Activated CD4-positive, alpha-beta memory T cell treated with anti-CD3 and anti-CD28 coated beads for 36 hours (primary cell): ENCODE results near the gene ASIP. TPM values are rescaled to one million over a fixed set of nuclear protein-coding genes. Genes with fewer than 3 reads are reported as not detected.
"Not testable (repeated sequence)": the region's sequence is repeated elsewhere in the genome, so short reads cannot be mapped to it uniquely, and the experiment has no call there.

Experiments used
- CTCF ChIA-PET: fragments of 350-600 bp; sonication (Branson Sonifier 250); formaldehyde crosslinking; loops from one replicate; lab custom pipeline; 2021; ENCODE audit warnings: antibody characterized with exemption, inconsistent platforms; lab: Charles Lee
- POLR2A ChIA-PET: fragments of 350-600 bp; sonication (Branson Sonifier 250); formaldehyde crosslinking; loops from one replicate; lab custom pipeline; 2021; ENCODE audit warnings: antibody characterized with exemption; lab: Charles Lee
- DNase-seq: peaks from one replicate; pipeline ENCODE4 v3.0.0-alpha.2; 2020
- H3K27ac Mint-ChIP-seq: one replicate; pipeline ENCODE4 v1.8.0; 2021; ENCODE audit warnings: mixed read lengths
- H3K27me3 Mint-ChIP-seq: one replicate; pipeline ENCODE4 v1.8.0; 2021; ENCODE audit warnings: mixed read lengths
- H3K36me3 Mint-ChIP-seq: one replicate; pipeline ENCODE4 v1.8.0; 2021; ENCODE audit warnings: mixed read lengths
- H3K4me1 Mint-ChIP-seq: one replicate; pipeline ENCODE4 v1.8.0; 2021; ENCODE audit warnings: low read depth, mixed read lengths
- H3K4me3 Mint-ChIP-seq: one replicate; pipeline ENCODE4 v1.8.0; 2021; ENCODE audit warnings: mild to moderate bottlenecking, mixed read lengths
- H3K9me3 Mint-ChIP-seq: one replicate; pipeline ENCODE4 v1.8.0; 2021; ENCODE audit warnings: mixed read lengths
- intact Hi-C: fragments of 100-400 bp; cut with micrococcal nuclease; formaldehyde crosslinking; loops from one replicate; pipeline ENCODE4 v1.15.1; 2023
- total RNA-seq, 2 experiments: library from RNA; stranded (reverse); gene quantifications; one replicate each; pipeline ENCODE4 v1.2.3, GENCODE V29; 2021

Gene ASIP
- total RNA-seq, 2 experiments from 2014 or later = not detected

GRCh38 chr20:34249291-34249690 lies 8.1 kb downstream of the ASIP start:
- intact Hi-C loops = no loop called here
- ChIA-PET CTCF (interaction anchor here (1.2 kb wide), 1 partner anchor 58 kb away, joined by 4 read pairs; no protein-coding TSS in a partner anchor), POLR2A (no interaction called here)
- Mint-ChIP-seq H3K36me3 (no peaks in the 10 kb centered on the region), H3K27ac (no peak overlapping the region), H3K9me3 (no peaks in the 10 kb centered on the region), H3K4me1 (peaks cover 10% of the 10 kb centered on the region), H3K4me3 (no peak overlapping the region), H3K27me3 (no peaks in the 10 kb centered on the region)
- DNase-seq = peak; percentile 21

- peaks cover 10% of the 10 kb centered on the region for H3K4me1 Mint-ChIP-seq
- no peaks in the 10 kb centered on the region for H3K36me3 Mint-ChIP-seq
- ChIA-PET POLR2A (no interaction called here), CTCF (interaction anchor here (1.2 kb wide), 1 partner anchor 59 kb away, joined by 4 read pairs; no protein-coding TSS in a partner anchor)
- no peak for DNase-seq
- intact Hi-C loops = no loop called here
- H3K4me3 Mint-ChIP-seq = no peak overlapping the region
- no peaks in the 10 kb centered on the region for H3K9me3 Mint-ChIP-seq
- no peaks in the 10 kb centered on the region for H3K27me3 Mint-ChIP-seq
- no peak overlapping the region for H3K27ac Mint-ChIP-seq
Observed at GRCh38 chr20:34250005-34250404, 8.8 kb downstream of the ASIP start.

GRCh38 chr20:34251619-34252018 lies 10.4 kb downstream of the ASIP start:
- no peaks in the 10 kb centered on the region for H3K36me3 Mint-ChIP-seq
- H3K4me1 Mint-ChIP-seq = peaks cover 10% of the 10 kb centered on the region
- H3K27me3 Mint-ChIP-seq = no peaks in the 10 kb centered on the region
- no peak for DNase-seq
- H3K27ac Mint-ChIP-seq = no peak overlapping the region
- ChIA-PET POLR2A (no interaction called here), CTCF (no interaction called here)
- intact Hi-C loops = no loop called here
- no peaks in the 10 kb centered on the region for H3K9me3 Mint-ChIP-seq
- no peak overlapping the region for H3K4me3 Mint-ChIP-seq

- DNase-seq, CTCF ChIA-PET, H3K4me3 Mint-ChIP-seq, H3K27ac Mint-ChIP-seq, H3K4me1 Mint-ChIP-seq, H3K36me3 Mint-ChIP-seq, H3K27me3 Mint-ChIP-seq, H3K9me3 Mint-ChIP-seq, intact Hi-C loops, POLR2A ChIA-PET: not testable (repeated sequence)
Observed at GRCh38 chr20:34252431-34253086, 11.3 kb downstream of the ASIP start.

- DNase-seq = no peak
- H3K4me3 Mint-ChIP-seq = no peak overlapping the region
- ChIA-PET POLR2A (no interaction called here), CTCF (interaction anchor here (1.1 to 1.3 kb wide), 4 partner anchors 8 to 64 kb away, joined by 3 to 6 read pairs (median 3); no protein-coding TSS in a partner anchor)
- intact Hi-C loops = no loop called here
- H3K36me3 Mint-ChIP-seq = no peaks in the 10 kb centered on the region
- H3K27ac Mint-ChIP-seq = no peak overlapping the region
- no peaks in the 10 kb centered on the region for H3K4me1 Mint-ChIP-seq
- H3K27me3 Mint-ChIP-seq = no peaks in the 10 kb centered on the region
- H3K9me3 Mint-ChIP-seq = no peaks in the 10 kb centered on the region
Observed at GRCh38 chr20:34254979-34255378, 13.8 kb downstream of the ASIP start.

- no peaks in the 10 kb centered on the region for H3K4me1 Mint-ChIP-seq
- no peak overlapping the region for H3K27ac Mint-ChIP-seq
- H3K9me3 Mint-ChIP-seq = no peaks in the 10 kb centered on the region
- no peak for DNase-seq
- no peak overlapping the region for H3K4me3 Mint-ChIP-seq
- H3K36me3 Mint-ChIP-seq = no peaks in the 10 kb centered on the region
- no peaks in the 10 kb centered on the region for H3K27me3 Mint-ChIP-seq
- CTCF ChIA-PET = interaction anchor here (0.6 to 0.8 kb wide), 2 partner anchors 66 to 342 kb away, joined by 3 read pairs; no protein-coding TSS in a partner anchor
- POLR2A ChIA-PET = no interaction called here
- intact Hi-C loops = no loop called here
Observed at GRCh38 chr20:34256629-34257124, 15.5 kb downstream of the ASIP start.

GRCh38 chr20:34260208-34260942 lies 19.2 kb downstream of the ASIP start:
- no peaks in the 10 kb centered on the region for H3K27me3 Mint-ChIP-seq
- intact Hi-C loops = no loop called here
- CTCF ChIA-PET = no interaction called here

GRCh38 chr20:34262488-34263288 lies 21.5 kb downstream of the ASIP start:
- intact Hi-C loops = no loop called here
- H3K27me3 Mint-ChIP-seq = no peaks in the 10 kb centered on the region

More at GRCh38 chr20:34260208-34260942, 19.2 kb downstream of the ASIP start:
- H3K4me1 Mint-ChIP-seq = no peaks in the 10 kb centered on the region
- H3K4me3 Mint-ChIP-seq = no peak overlapping the region
- DNase-seq = no peak
- H3K27ac Mint-ChIP-seq = no peak overlapping the region
- POLR2A ChIA-PET = no interaction called here
- no peaks in the 10 kb centered on the region for H3K9me3 Mint-ChIP-seq
- H3K36me3 Mint-ChIP-seq = no peaks in the 10 kb centered on the region

GRCh38 chr20:34263468-34263867 lies 22.2 kb downstream of the ASIP start:
- H3K4me3 Mint-ChIP-seq, H3K27me3 Mint-ChIP-seq, H3K27ac Mint-ChIP-seq, CTCF ChIA-PET, H3K9me3 Mint-ChIP-seq, H3K36me3 Mint-ChIP-seq, intact Hi-C loops, H3K4me1 Mint-ChIP-seq, DNase-seq, POLR2A ChIA-PET: not testable (repeated sequence)

More at GRCh38 chr20:34262488-34263288, 21.5 kb downstream of the ASIP start:
- CTCF ChIA-PET = interaction anchor here (1.2 kb wide), 1 partner anchor 50 kb away, joined by 3 read pairs; no protein-coding TSS in a partner anchor
- Mint-ChIP-seq H3K9me3 (no peaks in the 10 kb centered on the region), H3K4me1 (no peaks in the 10 kb centered on the region), H3K4me3 (no peak overlapping the region), H3K36me3 (no peaks in the 10 kb centered on the region), H3K27ac (no peak overlapping the region)
- no peak for DNase-seq
- POLR2A ChIA-PET = no interaction called here

GRCh38 chr20:34264141-34264540 lies 22.9 kb downstream of the ASIP start:
- H3K27me3 Mint-ChIP-seq = peaks cover 5% of the 10 kb centered on the region
- peaks cover 3% of the 10 kb centered on the region for H3K36me3 Mint-ChIP-seq
- H3K4me3 Mint-ChIP-seq = no peak overlapping the region
- DNase-seq = no peak
- intact Hi-C loops = no loop called here
- POLR2A ChIA-PET = no interaction called here
- CTCF ChIA-PET = no interaction called here
- H3K27ac Mint-ChIP-seq = no peak overlapping the region
- no peaks in the 10 kb centered on the region for H3K9me3 Mint-ChIP-seq
- peaks cover 2% of the 10 kb centered on the region for H3K4me1 Mint-ChIP-seq

GRCh38 chr20:34268145-34268544 lies 26.9 kb downstream of the ASIP start:
- no peak overlapping the region for H3K27ac Mint-ChIP-seq
- peaks cover 5% of the 10 kb centered on the region for H3K27me3 Mint-ChIP-seq
- intact Hi-C loops = no loop called here
- POLR2A ChIA-PET = no interaction called here
- peaks cover 14% of the 10 kb centered on the region for H3K4me1 Mint-ChIP-seq
- no peaks in the 10 kb centered on the region for H3K9me3 Mint-ChIP-seq
- CTCF ChIA-PET = no interaction called here
- no peak for DNase-seq
- peaks cover 11% of the 10 kb centered on the region for H3K36me3 Mint-ChIP-seq
- no peak overlapping the region for H3K4me3 Mint-ChIP-seq
